Ishikawa (cell line): ENCODE data around the gene PTPRD.

Experiments used
- CEBPB ChIP-seq: IDR thresholded peaks from 2 replicates; pipeline ENCODE4 v1.6.1; 2012
- CREB1 ChIP-seq: IDR thresholded peaks from 2 replicates; pipeline ENCODE4 v1.6.1; 2012; ENCODE audit warnings: low read depth
- EGR1 ChIP-seq: IDR thresholded peaks from 2 replicates; pipeline ENCODE4 v1.6.1; 2012
- EP300 ChIP-seq: IDR thresholded peaks from 2 replicates; pipeline ENCODE4 v1.6.1; 2012; ENCODE audit warnings: borderline replicate concordance
- FOXM1 ChIP-seq: IDR thresholded peaks from 2 replicates; pipeline ENCODE4 v1.6.1; 2012; ENCODE audit warnings: low read depth, borderline replicate concordance
- NFIC ChIP-seq: IDR thresholded peaks from 2 replicates; pipeline ENCODE4 v1.6.1; 2012
- RAD21 ChIP-seq: IDR thresholded peaks from 2 replicates; pipeline ENCODE4 v1.6.1; 2012; ENCODE audit warnings: low read depth
- TAF1 ChIP-seq: IDR thresholded peaks from 2 replicates; pipeline ENCODE4 v1.6.1; 2012; ENCODE audit warnings: low read depth, mild to moderate bottlenecking
- TCF12 ChIP-seq: IDR thresholded peaks from 2 replicates; pipeline ENCODE4 v1.6.1; 2012; ENCODE audit warnings: low read depth
- TEAD4 ChIP-seq: IDR thresholded peaks from 2 replicates; pipeline ENCODE4 v1.6.1; 2012
- YY1 ChIP-seq: IDR thresholded peaks from 2 replicates; pipeline ENCODE4 v1.6.1; 2012; ENCODE audit warnings: low read depth
- ZBTB7A ChIP-seq: IDR thresholded peaks from 2 replicates; pipeline ENCODE4 v1.6.1; 2012; ENCODE audit warnings: low read depth
- TF ChIP-seq, protein P1 (sequence below): IDR thresholded peaks from 2 replicates; pipeline ENCODE4 v1.6.1; 2012
- TF ChIP-seq, protein P2 (sequence below): IDR thresholded peaks from 2 replicates; pipeline ENCODE4 v1.6.1; 2012; ENCODE audit warnings: low read depth, mild to moderate bottlenecking
- TF ChIP-seq, protein P3 (sequence below): IDR thresholded peaks from 2 replicates; pipeline ENCODE4 v1.6.1; 2012

Gene PTPRD

DNA sequence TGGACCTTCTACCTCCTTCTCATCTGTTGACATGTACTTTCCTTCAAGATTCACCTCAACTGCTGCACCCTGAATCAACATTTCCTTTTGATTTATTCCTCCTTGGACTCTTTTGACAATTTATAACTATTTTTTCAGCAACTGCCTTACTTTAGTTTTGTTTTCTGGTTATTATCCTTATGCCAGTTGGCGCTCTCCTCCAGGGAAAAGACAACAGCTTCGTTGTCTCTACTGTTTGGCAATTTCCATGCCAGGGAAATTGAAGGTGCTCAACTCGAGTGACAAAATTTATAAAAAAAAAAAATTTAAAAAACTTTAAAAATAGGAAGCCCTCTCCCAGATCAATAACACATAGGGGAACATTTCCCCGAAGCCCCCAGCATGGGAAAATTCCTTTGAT, 2264.0 kb downstream of the PTPRD start:
- TF ChIP-seq CEBPB: no peak
- no peak for TF ChIP-seq TEAD4
- TF ChIP-seq, protein P1, sequence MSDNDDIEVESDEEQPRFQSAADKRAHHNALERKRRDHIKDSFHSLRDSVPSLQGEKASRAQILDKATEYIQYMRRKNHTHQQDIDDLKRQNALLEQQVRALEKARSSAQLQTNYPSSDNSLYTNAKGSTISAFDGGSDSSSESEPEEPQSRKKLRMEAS: no peak
- no peak for TF ChIP-seq FOXM1
- TF ChIP-seq RAD21: no peak
- TF ChIP-seq EGR1: no peak
- no peak for TF ChIP-seq TCF12
- no peak for TF ChIP-seq CREB1
- no peak for TF ChIP-seq EP300
- TF ChIP-seq TAF1: no peak
- no peak for TF ChIP-seq YY1

DNA sequence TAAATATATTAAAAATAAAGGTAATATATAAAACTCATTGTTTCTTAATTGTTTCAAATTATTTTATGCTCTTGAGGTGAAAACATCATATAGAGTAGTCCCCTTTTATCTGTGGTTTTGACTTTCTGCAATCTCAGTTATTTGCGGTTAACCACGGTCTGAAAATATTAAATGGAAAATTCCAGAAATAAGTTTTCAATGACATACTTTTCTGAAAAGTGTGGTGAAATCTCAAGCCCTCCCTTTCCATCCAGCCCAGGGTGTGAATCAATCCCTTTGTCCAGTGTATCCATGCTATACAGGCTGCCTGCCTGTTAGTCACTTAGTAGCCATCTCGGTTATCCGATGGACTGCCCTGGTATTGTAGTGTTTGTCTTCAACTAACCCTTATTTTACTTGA, 2266.5 kb downstream of the PTPRD start:
- TF ChIP-seq FOXM1 (no peak), CEBPB (no peak), EGR1 (no peak), ZBTB7A (no peak), NFIC (no peak), EP300 (no peak), TAF1 (no peak), CREB1 (no peak), RAD21 (no peak), YY1 (no peak), TCF12 (no peak), TEAD4 (no peak)
- TF ChIP-seq, protein P2, sequence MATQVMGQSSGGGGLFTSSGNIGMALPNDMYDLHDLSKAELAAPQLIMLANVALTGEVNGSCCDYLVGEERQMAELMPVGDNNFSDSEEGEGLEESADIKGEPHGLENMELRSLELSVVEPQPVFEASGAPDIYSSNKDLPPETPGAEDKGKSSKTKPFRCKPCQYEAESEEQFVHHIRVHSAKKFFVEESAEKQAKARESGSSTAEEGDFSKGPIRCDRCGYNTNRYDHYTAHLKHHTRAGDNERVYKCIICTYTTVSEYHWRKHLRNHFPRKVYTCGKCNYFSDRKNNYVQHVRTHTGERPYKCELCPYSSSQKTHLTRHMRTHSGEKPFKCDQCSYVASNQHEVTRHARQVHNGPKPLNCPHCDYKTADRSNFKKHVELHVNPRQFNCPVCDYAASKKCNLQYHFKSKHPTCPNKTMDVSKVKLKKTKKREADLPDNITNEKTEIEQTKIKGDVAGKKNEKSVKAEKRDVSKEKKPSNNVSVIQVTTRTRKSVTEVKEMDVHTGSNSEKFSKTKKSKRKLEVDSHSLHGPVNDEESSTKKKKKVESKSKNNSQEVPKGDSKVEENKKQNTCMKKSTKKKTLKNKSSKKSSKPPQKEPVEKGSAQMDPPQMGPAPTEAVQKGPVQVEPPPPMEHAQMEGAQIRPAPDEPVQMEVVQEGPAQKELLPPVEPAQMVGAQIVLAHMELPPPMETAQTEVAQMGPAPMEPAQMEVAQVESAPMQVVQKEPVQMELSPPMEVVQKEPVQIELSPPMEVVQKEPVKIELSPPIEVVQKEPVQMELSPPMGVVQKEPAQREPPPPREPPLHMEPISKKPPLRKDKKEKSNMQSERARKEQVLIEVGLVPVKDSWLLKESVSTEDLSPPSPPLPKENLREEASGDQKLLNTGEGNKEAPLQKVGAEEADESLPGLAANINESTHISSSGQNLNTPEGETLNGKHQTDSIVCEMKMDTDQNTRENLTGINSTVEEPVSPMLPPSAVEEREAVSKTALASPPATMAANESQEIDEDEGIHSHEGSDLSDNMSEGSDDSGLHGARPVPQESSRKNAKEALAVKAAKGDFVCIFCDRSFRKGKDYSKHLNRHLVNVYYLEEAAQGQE: no peak
- TF ChIP-seq, protein P1: no peak
- TF ChIP-seq, protein P3, sequence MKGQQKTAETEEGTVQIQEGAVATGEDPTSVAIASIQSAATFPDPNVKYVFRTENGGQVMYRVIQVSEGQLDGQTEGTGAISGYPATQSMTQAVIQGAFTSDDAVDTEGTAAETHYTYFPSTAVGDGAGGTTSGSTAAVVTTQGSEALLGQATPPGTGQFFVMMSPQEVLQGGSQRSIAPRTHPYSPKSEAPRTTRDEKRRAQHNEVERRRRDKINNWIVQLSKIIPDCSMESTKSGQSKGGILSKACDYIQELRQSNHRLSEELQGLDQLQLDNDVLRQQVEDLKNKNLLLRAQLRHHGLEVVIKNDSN: no peak

DNA sequence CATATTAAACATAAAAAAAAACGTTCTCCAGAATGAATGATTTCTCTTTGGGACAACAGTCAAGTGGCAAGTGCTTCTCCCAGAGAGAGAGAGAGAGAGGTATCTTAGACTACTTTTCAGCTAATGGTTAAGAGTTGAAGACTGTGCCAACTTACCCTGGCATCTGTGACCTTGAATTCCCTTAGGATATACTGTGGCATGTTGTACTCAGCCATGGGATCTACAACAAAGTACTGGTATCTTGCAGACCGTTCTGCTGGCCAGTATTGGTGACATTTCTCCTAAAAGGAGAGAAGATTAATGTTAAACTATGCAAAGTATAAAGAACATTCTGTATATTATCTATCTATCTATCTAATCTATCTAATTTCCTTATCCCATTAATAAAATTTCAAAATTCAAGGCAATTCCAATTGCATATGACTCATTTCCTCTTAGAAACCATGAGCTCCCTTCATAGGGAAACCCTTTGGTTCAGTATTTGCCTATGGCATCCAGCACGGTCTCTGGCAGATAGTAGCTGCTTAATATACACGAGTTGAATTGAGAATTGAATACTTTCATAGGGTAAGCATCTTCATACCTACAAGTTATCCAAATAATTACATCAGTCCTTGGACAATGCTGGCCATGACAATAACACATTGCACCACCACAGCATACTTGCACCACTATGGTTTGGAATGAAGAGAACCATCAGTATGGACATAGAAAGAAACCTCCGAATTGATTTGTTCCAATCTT, 2273.9 kb downstream of the PTPRD start:
- TF ChIP-seq, protein P3: no peak
- TF ChIP-seq NFIC (no peak), CEBPB (no peak), TEAD4 (no peak), TCF12 (no peak), EP300 (no peak), YY1 (no peak), TAF1 (no peak)
- TF ChIP-seq, protein P1: no peak
- TF ChIP-seq, protein P2: no peak

DNA sequence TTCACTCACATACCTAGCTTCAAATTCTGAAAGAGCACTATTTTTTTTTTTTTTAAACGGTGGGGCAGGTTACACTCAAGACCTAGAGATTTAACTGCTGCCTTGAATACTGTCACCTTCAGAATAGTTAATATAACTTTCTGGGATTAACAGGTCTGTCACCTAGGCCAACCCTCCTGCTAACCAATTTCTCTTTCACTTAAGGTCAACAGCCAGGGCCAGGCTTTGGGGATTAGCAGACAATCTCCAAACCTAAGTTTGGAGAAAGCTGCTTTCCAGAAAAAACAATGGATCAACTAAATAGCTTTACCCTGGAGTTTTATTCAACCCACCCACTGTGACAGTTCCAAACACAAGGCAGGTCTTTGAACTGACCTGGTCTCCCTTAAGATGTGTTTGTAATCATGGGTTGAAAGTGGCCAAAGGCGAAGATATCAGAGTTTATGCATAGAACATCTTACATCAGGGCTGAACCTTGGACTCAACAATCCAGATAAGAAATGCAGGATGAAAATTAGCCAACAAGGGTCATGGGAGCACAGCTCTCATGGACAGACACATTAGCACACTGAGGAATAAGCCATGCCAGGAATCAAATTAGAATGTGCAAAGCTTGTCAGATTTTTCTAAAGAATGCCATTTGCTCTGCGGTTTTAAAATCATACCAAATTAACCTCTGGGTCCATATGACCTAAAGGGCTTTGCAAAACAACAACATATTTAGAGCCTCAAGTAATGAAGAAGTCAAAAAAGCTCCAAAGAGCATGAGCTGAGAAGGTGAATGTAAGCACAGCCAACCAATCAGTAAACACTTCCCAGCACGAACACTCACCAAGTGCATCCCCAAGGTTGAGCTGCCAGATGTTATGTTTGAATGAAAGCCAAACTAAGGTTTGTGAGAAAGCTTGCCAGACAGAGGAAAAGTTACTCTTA, 2274.7 kb downstream of the PTPRD start:
- TF ChIP-seq YY1: no peak
- TF ChIP-seq EGR1: no peak
- TF ChIP-seq, protein P1: no peak

DNA sequence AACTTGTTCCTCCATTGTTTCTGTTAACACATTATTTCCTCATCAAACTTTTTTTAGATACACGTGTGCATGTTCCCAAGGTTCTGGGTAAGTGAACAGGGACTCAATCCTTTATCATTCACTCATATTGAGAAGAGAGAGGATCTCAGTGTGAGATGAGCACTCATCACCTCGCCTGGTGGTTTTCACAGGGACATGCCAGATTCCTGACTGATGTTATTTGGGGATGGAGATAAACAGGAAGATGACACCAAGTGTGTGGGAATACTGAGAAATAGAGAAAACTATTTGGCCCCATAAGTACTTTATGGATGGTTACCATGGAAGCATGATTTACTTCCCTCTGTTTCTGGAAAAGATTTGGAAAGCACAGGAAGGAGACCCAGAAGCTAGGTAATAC, 2279.9 kb downstream of the PTPRD start:
- TF ChIP-seq, protein P1: no peak
- TF ChIP-seq CREB1: no peak
- no peak for TF ChIP-seq CEBPB
- no peak for TF ChIP-seq EGR1
- TF ChIP-seq FOXM1: no peak
- TF ChIP-seq, protein P2: no peak
- TF ChIP-seq ZBTB7A: no peak
- no peak for TF ChIP-seq NFIC
- TF ChIP-seq TAF1: no peak
- TF ChIP-seq TCF12: no peak
- no peak for TF ChIP-seq TEAD4
- TF ChIP-seq EP300: no peak
- TF ChIP-seq, protein P3: no peak
- TF ChIP-seq RAD21: no peak
- no peak for TF ChIP-seq YY1
